HCT116 (cell line): ENCODE results near the gene RASSF3. TPM values are rescaled to one million over a fixed set of nuclear protein-coding genes. Genes with fewer than 3 reads are reported as not detected.

Experiments used
- ATAC-seq: fragments of 200-7000 bp; cut with Tn5 transposase; 2 replicates; pipeline ENCODE4 v1.9.1; 2020; ENCODE audit warnings: mild to moderate bottlenecking, moderate library complexity
- BruUV-seq: library from RNA; stranded (reverse); fragments of 400-500 nt; replicated peaks from 2 replicates; lab custom pipeline; 2021; lab: Mats Ljungman, UMichigan
- CTCF ChIA-PET: fragments of 300-600 bp; sonication (Branson Sonifier 250); formaldehyde crosslinking; loops from one replicate; lab custom pipeline; 2021; ENCODE audit warnings: antibody characterized with exemption; lab: Charles Lee
- POLR2A ChIA-PET: fragments of 300-600, 350-600 bp; sonication (Branson Sonifier 250); formaldehyde crosslinking; loops from one replicate; lab custom pipeline; 2021; ENCODE audit warnings: antibody characterized with exemption; lab: Charles Lee
- RAD21 ChIA-PET, 2 experiments: fragments of 300-600 bp; sonication (Branson Sonifier 250); formaldehyde crosslinking; loops; one replicate each; lab custom pipeline; 2023; ENCODE audit warnings: low total read pairs in 2 of 2; ENCODE audit not compliant: uncharacterized antibody in 2 of 2, unreplicated experiment in 2 of 2, low non-redundant PET in 1 of 2; lab: Charles Lee
- DNase-seq: peaks from one replicate; pipeline ENCODE4 v3.0.0-alpha.2; 2010; ENCODE audit warnings: low read depth, low spot score
- H2AFZ ChIP-seq: fragments of 200-600 bp; shearing (Covaris generic), sonication (generic); 2 replicates; pipeline ENCODE4 v1.6.1; 2017; ENCODE audit warnings: low read depth, mixed run types, mixed read lengths, antibody characterized with exemption, low read length; ENCODE audit not compliant: poor library complexity, severe bottlenecking
- H3K27ac ChIP-seq: 2 replicates; pipeline ENCODE4 v1.5.1; 2012; ENCODE audit warnings: low read depth, low read length
- H3K27me3 ChIP-seq: fragments of 200-600 bp; sonication (generic); 2 replicates; pipeline ENCODE4 v1.6.1; 2016; ENCODE audit warnings: mixed run types, low read length, mixed read lengths; ENCODE audit not compliant: insufficient read depth
- H3K36me3 ChIP-seq, 2 experiments: fragments of 200-500 bp in 1 of 2; fragments of 200-600 bp in 1 of 2; sonication (Bioruptor generic) in 1 of 2; sonication (generic) in 1 of 2; 2 replicates each; pipeline versions ENCODE4 v1.5.1 to v1.6.1; 2014 to 2016; ENCODE audit warnings: low read length in 2 of 2, inconsistent platforms in 1 of 2, mixed read lengths in 1 of 2, mixed run types in 1 of 2; ENCODE audit not compliant: insufficient read depth in 2 of 2, control insufficient read depth in 1 of 2
- H3K4me1 ChIP-seq, 2 experiments: fragments of 200-600 bp in 1 of 2; sonication (generic) in 1 of 2; 2 replicates each; pipeline versions ENCODE4 v1.5.1 to v1.6.1; 2012 to 2017; ENCODE audit warnings: low read length in 2 of 2, inconsistent platforms in 1 of 2, mild to moderate bottlenecking in 1 of 2, mixed read lengths in 1 of 2, mixed run types in 1 of 2, moderate library complexity in 1 of 2; ENCODE audit not compliant: insufficient read depth in 2 of 2, control insufficient read depth in 1 of 2
- H3K4me2 ChIP-seq: fragments of 200-600 bp; sonication (generic); 2 replicates; pipeline ENCODE4 v1.6.1; 2017; ENCODE audit warnings: mixed run types, low read length, mixed read lengths
- H3K4me3 ChIP-seq, 2 experiments: fragments of 200-600 bp in 1 of 2; sonication (generic) in 1 of 2; replicated peaks in 1 of 2; 2 replicates each; pipeline ENCODE4 v1.5.1; 2011 to 2016; ENCODE audit warnings: low read length in 2 of 2, control low read depth in 1 of 2, low read depth in 1 of 2, mild to moderate bottlenecking in 1 of 2, mixed read lengths in 1 of 2, mixed run types in 1 of 2
- H3K79me2 ChIP-seq: fragments of 200-600 bp; sonication (generic); 2 replicates; pipeline ENCODE4 v1.6.1; 2017; ENCODE audit warnings: mild to moderate bottlenecking, mixed run types, low read length, moderate library complexity, mixed read lengths; ENCODE audit not compliant: insufficient read depth
- H3K9ac ChIP-seq: fragments of 200-600 bp; sonication (generic); 2 replicates; pipeline ENCODE4 v1.6.1; 2016; ENCODE audit warnings: low read length, mixed read lengths
- H3K9me2 ChIP-seq: fragments of 200-600 bp; sonication (generic), shearing (Covaris generic); 2 replicates; pipeline ENCODE4 v1.6.1; 2017; ENCODE audit warnings: mixed run types, mild to moderate bottlenecking, moderate library complexity; ENCODE audit not compliant: insufficient read depth
- H3K9me3 ChIP-seq, 2 experiments: fragments of 200-500 bp in 1 of 2; fragments of 200-600 bp in 1 of 2; sonication (Bioruptor generic) in 1 of 2; sonication (generic) in 1 of 2; 2 replicates each; pipeline ENCODE4 v1.6.1; 2014 to 2017; ENCODE audit warnings: low read length in 2 of 2, mixed read lengths in 2 of 2, inconsistent platforms in 1 of 2, low read depth in 1 of 2, mild to moderate bottlenecking in 1 of 2, mixed run types in 1 of 2, moderate library complexity in 1 of 2; ENCODE audit not compliant: control insufficient read depth in 1 of 2, insufficient read depth in 1 of 2
- H4K20me1 ChIP-seq: fragments of 200-600 bp; sonication (generic), shearing (Covaris generic); 2 replicates; pipeline ENCODE4 v1.6.1; 2017; ENCODE audit warnings: mixed run types, mild to moderate bottlenecking, moderate library complexity; ENCODE audit not compliant: insufficient read depth
- ATF3 ChIP-seq: IDR thresholded peaks from 2 replicates; pipeline ENCODE4 v1.6.1; 2012
- CBX3 ChIP-seq: IDR thresholded peaks from 2 replicates; pipeline ENCODE4 v1.6.1; 2012; ENCODE audit warnings: low read depth
- CEBPB ChIP-seq: IDR thresholded peaks from 2 replicates; pipeline ENCODE4 v1.6.1; 2012; ENCODE audit warnings: low read depth
- EGR1 ChIP-seq: IDR thresholded peaks from 2 replicates; pipeline ENCODE4 v1.6.1; 2012; ENCODE audit warnings: low read depth
- ELF1 ChIP-seq: IDR thresholded peaks from 2 replicates; pipeline ENCODE4 v1.6.1; 2012; ENCODE audit warnings: low read depth, borderline replicate concordance
- FOSL1 ChIP-seq: IDR thresholded peaks from 2 replicates; pipeline ENCODE4 v1.6.1; 2012; ENCODE audit warnings: low read depth
- RAD21 ChIP-seq: IDR thresholded peaks from 2 replicates; pipeline ENCODE4 v1.6.1; 2012; ENCODE audit warnings: low read depth, mild to moderate bottlenecking
- REST ChIP-seq: IDR thresholded peaks from 2 replicates; pipeline ENCODE4 v1.6.1; 2012; ENCODE audit warnings: low read depth
- SIN3A ChIP-seq: IDR thresholded peaks from 2 replicates; pipeline ENCODE4 v1.6.1; 2012; ENCODE audit warnings: low read depth
- SP1 ChIP-seq: IDR thresholded peaks from 2 replicates; pipeline ENCODE4 v1.6.1; 2012; ENCODE audit warnings: low read depth
- SRF ChIP-seq: IDR thresholded peaks from 2 replicates; pipeline ENCODE4 v1.6.1; 2012; ENCODE audit warnings: low read depth
- TCF7L2 ChIP-seq: IDR thresholded peaks from 2 replicates; pipeline ENCODE4 v1.7.0; 2011; ENCODE audit warnings: borderline replicate concordance, inconsistent platforms; ENCODE audit not compliant: insufficient read depth, insufficient read length; ENCODE audit errors: extremely low read depth
- ZFX ChIP-seq: fragments of 450-650 bp; IDR thresholded peaks from 2 replicates; pipeline ENCODE4 v1.6.1; 2017
- ZNF274 ChIP-seq: fragments of 200-500 bp; sonication (Bioruptor generic); IDR thresholded peaks from 2 replicates; pipeline ENCODE4 v1.6.1; 2014; ENCODE audit warnings: mild to moderate bottlenecking, low read depth, low read length, inconsistent platforms
- intact Hi-C: fragments of 100-400 bp; cut with micrococcal nuclease; formaldehyde crosslinking; loops from 2 replicates; pipeline ENCODE4 v1.10.0; 2022
- total RNA-seq: library from RNA; stranded (reverse); gene quantifications from one replicate; pipeline ENCODE4 v1.2.1, GENCODE V29; 2021; ENCODE audit not compliant: unreplicated experiment
- TF ChIP-seq, protein P1 (sequence below): IDR thresholded peaks from 2 replicates; pipeline ENCODE4 v1.6.1; 2012
- TF ChIP-seq, protein P2 (sequence below): IDR thresholded peaks from 2 replicates; pipeline ENCODE4 v1.6.1; 2011; ENCODE audit warnings: mild to moderate bottlenecking, low read length, moderate library complexity; ENCODE audit not compliant: insufficient replicate concordance; ENCODE audit errors: extremely low read depth

Gene RASSF3
- total RNA-seq, 1 experiment from 2014 or later = 67.1 TPM

GRCh38 chr12:64663015-64663414 lies 52.7 kb downstream of the RASSF3 start:
- H3K27me3 ChIP-seq = no peaks in the 10 kb centered on the region
- BruUV-seq = no TSS peak
- H2AFZ ChIP-seq = no peak overlapping the region
- no peaks in the 10 kb centered on the region for H3K9me3 ChIP-seq
- H3K79me2 ChIP-seq = peaks cover 78% of the 10 kb centered on the region
- ChIA-PET POLR2A (interaction anchor here (1.5 kb wide), 1 partner anchor 9 kb away, joined by 4 read pairs; no protein-coding TSS in a partner anchor), CTCF (no interaction called here), RAD21 (no interaction called here)
- H3K27ac ChIP-seq = no peak overlapping the region
- no peak overlapping the region for H3K4me2 ChIP-seq
- H3K4me3 ChIP-seq = no peak overlapping the region
- TF ChIP-seq CBX3 (no peak), FOSL1 (no peak), SP1 (no peak)
- no peaks in the 10 kb centered on the region for H3K36me3 ChIP-seq
- no peaks in the 10 kb centered on the region for H3K9me2 ChIP-seq
- no peak overlapping the region for H3K9ac ChIP-seq
- intact Hi-C loops = no loop called here
- no peaks in the 10 kb centered on the region for H4K20me1 ChIP-seq
- ATAC-seq (no peak), DNase-seq (no peak)
- peaks cover 18 to 38% of the 10 kb centered on the region in 2 experiments for H3K4me1 ChIP-seq

DNA sequence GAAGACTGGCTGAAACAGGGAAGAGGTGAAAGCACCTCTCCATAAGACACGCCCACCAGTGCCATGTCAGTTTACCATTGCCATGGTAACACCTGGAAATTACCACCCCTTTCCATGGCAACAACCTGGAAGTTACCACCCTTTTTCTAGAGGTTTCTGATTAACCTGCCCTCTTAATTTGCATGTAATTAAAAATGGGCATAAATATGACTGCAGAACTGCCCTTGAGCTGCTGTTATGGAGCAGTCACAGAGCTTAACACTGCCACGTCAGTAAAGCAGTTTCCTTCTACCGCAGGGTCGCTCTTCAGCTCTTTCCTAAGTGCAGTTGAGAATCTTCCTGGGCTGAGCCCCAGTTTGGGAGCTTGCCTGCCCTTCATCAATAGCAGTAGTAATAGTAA lies 55.2 kb downstream of the RASSF3 start:
- Histone ChIP-seq H3K27me3 (no peaks in the 10 kb centered on the region), H3K4me1 (peaks cover 31 to 61% of the 10 kb centered on the region in 2 experiments), H3K9ac (no peak overlapping the region), H3K9me3 (no peaks in the 10 kb centered on the region), H3K79me2 (peaks cover 80% of the 10 kb centered on the region), H4K20me1 (no peaks in the 10 kb centered on the region), H3K4me3 (no peak overlapping the region), H3K36me3 (no peaks in the 10 kb centered on the region), H3K4me2 (peak overlapping the region; percentile 3; the same call in 1 of the 2 replicates), H3K27ac (no peak overlapping the region), H2AFZ (no peak overlapping the region), H3K9me2 (no peaks in the 10 kb centered on the region)
- ChIA-PET POLR2A (interaction anchor here (1.0 kb wide), 1 partner anchor 57 kb away, joined by 3 read pairs; no protein-coding TSS in a partner anchor), CTCF (no interaction called here), RAD21 (no interaction called here)
- no TSS peak for BruUV-seq
- ATAC-seq (no peak; the same call in 1 of the 2 replicates), DNase-seq (no peak)
- intact Hi-C loops = no loop called here
- TF ChIP-seq FOSL1 (no peak), REST (no peak), TCF7L2 (no peak), SRF (no peak), RAD21 (no peak), ZFX (no peak), CEBPB (no peak), SP1 (no peak), CBX3 (no peak), SIN3A (no peak), ATF3 (no peak), EGR1 (no peak), ELF1 (no peak), ZNF274 (no peak)
- TF ChIP-seq, protein P1, sequence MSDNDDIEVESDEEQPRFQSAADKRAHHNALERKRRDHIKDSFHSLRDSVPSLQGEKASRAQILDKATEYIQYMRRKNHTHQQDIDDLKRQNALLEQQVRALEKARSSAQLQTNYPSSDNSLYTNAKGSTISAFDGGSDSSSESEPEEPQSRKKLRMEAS = no peak
- TF ChIP-seq, protein P2, sequence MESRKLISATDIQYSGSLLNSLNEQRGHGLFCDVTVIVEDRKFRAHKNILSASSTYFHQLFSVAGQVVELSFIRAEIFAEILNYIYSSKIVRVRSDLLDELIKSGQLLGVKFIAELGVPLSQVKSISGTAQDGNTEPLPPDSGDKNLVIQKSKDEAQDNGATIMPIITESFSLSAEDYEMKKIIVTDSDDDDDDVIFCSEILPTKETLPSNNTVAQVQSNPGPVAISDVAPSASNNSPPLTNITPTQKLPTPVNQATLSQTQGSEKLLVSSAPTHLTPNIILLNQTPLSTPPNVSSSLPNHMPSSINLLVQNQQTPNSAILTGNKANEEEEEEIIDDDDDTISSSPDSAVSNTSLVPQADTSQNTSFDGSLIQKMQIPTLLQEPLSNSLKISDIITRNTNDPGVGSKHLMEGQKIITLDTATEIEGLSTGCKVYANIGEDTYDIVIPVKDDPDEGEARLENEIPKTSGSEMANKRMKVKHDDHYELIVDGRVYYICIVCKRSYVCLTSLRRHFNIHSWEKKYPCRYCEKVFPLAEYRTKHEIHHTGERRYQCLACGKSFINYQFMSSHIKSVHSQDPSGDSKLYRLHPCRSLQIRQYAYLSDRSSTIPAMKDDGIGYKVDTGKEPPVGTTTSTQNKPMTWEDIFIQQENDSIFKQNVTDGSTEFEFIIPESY = no peak
